Measurements from ENCODE around the gene ANKS3. TPM values are rescaled to one million over a fixed set of nuclear protein-coding genes. Genes with fewer than 3 reads are reported as not detected.

ANKS3 gene
- total and polyA plus RNA-seq, 2 donors (not counting 3 experiments of a cell fraction or from before 2014, with no cell fraction given): 13.9 to 24.0 TPM

DNA sequence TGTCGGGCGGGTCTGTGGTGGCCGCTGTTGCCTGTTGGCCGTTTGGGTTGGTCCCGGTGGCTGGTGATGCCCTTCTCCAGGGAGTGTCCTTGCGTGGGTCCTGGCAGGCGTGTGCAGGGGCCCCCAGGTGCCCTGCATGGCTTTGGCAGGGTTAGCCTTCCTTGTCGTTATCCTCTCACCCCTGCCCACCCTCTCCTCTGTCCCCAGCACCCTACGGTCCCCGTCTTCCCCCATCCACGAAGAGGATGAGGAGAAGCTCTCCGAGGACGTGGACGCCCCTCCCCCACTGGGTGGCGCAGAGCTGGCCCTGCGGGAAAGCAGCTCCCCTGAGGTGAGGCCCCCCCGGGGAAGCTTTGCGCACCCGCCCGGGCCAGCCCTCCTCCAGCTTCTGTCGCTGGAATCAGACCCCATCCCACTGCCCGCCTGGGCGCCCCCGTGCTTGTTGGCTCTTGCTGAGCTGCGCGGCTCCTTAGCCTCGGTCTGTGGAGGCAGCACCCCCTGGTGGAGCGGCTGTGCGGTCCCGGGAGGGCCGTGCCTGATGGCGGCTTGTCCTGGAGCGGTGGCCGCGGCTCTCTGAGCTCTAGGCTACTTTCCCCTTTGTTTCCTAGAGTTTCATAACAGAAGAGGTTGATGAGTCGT lies 51.3 kb downstream of the ANKS3 start:
- H3K4me2 ChIP-seq (ENCODE audit: insufficient read depth, low read length): no peak overlapping the region
- H3K9me1 ChIP-seq (replicated peaks; ENCODE audit: control insufficient read depth, extremely low read depth, insufficient read depth, low read length): no peaks in the 10 kb centered on the region
- FAIRE-seq: no peak
- no peak overlapping the region for H2AFZ ChIP-seq (ENCODE audit: low read depth, low read length)
- ChIA-PET POLR2A (no interaction called here), CTCF (interaction anchor here (0.5 to 1.7 kb wide), 3 partner anchors 9 to 382 kb away, joined by 3 to 7 read pairs (median 4); no protein-coding TSS in a partner anchor)
- no TSS peak for BruUV-seq (replicated peaks)
- no peak overlapping the region for H3K4me3 ChIP-seq (replicated peaks in 1 of 3; ENCODE audit: insufficient read depth in 1 of 3, low read depth in 1 of 3, low read length in 3 of 3)
- TF ChIP-seq MYC (IDR thresholded peaks at IDR 0.05; ENCODE audit: low read depth, low read length): no peak
- TF ChIP-seq, protein P1, sequence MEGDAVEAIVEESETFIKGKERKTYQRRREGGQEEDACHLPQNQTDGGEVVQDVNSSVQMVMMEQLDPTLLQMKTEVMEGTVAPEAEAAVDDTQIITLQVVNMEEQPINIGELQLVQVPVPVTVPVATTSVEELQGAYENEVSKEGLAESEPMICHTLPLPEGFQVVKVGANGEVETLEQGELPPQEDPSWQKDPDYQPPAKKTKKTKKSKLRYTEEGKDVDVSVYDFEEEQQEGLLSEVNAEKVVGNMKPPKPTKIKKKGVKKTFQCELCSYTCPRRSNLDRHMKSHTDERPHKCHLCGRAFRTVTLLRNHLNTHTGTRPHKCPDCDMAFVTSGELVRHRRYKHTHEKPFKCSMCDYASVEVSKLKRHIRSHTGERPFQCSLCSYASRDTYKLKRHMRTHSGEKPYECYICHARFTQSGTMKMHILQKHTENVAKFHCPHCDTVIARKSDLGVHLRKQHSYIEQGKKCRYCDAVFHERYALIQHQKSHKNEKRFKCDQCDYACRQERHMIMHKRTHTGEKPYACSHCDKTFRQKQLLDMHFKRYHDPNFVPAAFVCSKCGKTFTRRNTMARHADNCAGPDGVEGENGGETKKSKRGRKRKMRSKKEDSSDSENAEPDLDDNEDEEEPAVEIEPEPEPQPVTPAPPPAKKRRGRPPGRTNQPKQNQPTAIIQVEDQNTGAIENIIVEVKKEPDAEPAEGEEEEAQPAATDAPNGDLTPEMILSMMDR (IDR thresholded peaks at IDR 0.05; ENCODE audit: extremely low read depth in 1 of 2, insufficient read depth in 1 of 2, low read depth in 1 of 2, low read length in 2 of 2): peak; percentile 22 to 23
- TF ChIP-seq, protein P2, sequence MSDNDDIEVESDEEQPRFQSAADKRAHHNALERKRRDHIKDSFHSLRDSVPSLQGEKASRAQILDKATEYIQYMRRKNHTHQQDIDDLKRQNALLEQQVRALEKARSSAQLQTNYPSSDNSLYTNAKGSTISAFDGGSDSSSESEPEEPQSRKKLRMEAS (IDR thresholded peaks at IDR 0.05; ENCODE audit: insufficient read depth, insufficient read length): no peak
- no peak for DNase-seq (ENCODE audit: low read depth, low spot score)
- H3K9ac ChIP-seq (replicated peaks; ENCODE audit: extremely low read depth, insufficient read depth, low read length): no peak overlapping the region
- intact Hi-C loops (cut with micrococcal nuclease) (no loop called here), dilution Hi-C loops (cut with MboI; ENCODE audit: extremely low pct_ligation_motif_present, low sequenced_read_pairs) (no loop called here)
- no peaks in the 10 kb centered on the region for H3K9me3 ChIP-seq (replicated peaks; ENCODE audit: control insufficient read depth, insufficient read depth, low read length)
- no peaks in the 10 kb centered on the region for H3K4me1 ChIP-seq (ENCODE audit: control insufficient read depth, extremely low read depth, insufficient read depth, low read length)
- H4K20me1 ChIP-seq (replicated peaks; ENCODE audit: control insufficient read depth, extremely low read depth, insufficient read depth, low read length): no peaks in the 10 kb centered on the region
- H3K79me2 ChIP-seq (ENCODE audit: control insufficient read depth, insufficient read depth, low read length): no peaks in the 10 kb centered on the region
- H3K36me3 ChIP-seq (ENCODE audit: control insufficient read depth in 2 of 2, extremely low read depth in 1 of 2, insufficient read depth in 2 of 2, low read length in 2 of 2): peaks cover 4 to 46% of the 10 kb centered on the region in 2 experiments
- H3K27me3 ChIP-seq (ENCODE audit: control insufficient read depth in 2 of 2, insufficient read depth in 2 of 2, low read length in 2 of 2): no peaks in the 10 kb centered on the region
- no peak overlapping the region for H3K27ac ChIP-seq (ENCODE audit: insufficient read depth, low read depth, low read length)

DNA sequence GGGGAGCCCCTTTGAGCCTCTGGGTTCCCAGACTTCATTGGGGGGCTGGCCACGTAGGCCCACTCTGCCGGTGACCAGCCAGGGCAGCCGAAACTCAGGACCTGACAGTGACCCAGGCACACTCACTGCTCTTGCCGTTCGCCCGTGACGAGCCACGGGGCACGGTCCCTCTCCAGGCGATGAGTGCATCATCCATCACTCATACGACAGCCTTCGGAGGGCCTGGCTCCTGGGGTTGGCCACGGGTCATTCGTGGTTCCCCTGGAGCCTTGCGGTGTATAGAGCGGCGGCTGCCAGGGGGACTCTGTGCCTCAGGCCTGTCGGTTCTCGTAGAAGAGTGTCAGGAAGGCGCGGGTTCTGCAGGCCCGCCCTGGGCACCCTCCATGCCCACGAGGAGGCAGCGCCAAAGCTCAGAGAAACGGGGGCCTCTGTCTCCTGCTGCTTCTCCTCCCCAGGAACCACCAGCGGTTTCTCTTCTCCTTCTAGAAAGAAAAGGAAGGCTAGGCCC lies 51.9 kb downstream of the ANKS3 start:
- dilution Hi-C loops (cut with MboI; ENCODE audit: extremely low pct_ligation_motif_present, low sequenced_read_pairs): no loop called here
- FAIRE-seq (no peak), DNase-seq (ENCODE audit: low read depth, low spot score) (no peak)
- H3K4me3 ChIP-seq (replicated peaks in 1 of 3; ENCODE audit: insufficient read depth in 1 of 3, low read depth in 1 of 3, low read length in 3 of 3): no peak overlapping the region
- H2AFZ ChIP-seq (ENCODE audit: low read depth, low read length): no peak overlapping the region
- H3K9me1 ChIP-seq (replicated peaks; ENCODE audit: control insufficient read depth, extremely low read depth, insufficient read depth, low read length): no peaks in the 10 kb centered on the region
- peaks cover 4 to 46% of the 10 kb centered on the region in 2 experiments for H3K36me3 ChIP-seq (ENCODE audit: control insufficient read depth in 2 of 2, extremely low read depth in 1 of 2, insufficient read depth in 2 of 2, low read length in 2 of 2)
- H3K79me2 ChIP-seq (ENCODE audit: control insufficient read depth, insufficient read depth, low read length): no peaks in the 10 kb centered on the region
- TF ChIP-seq FOS (IDR thresholded peaks at IDR 0.05; ENCODE audit: borderline replicate concordance, insufficient read depth, low read length): no peak
- TF ChIP-seq, protein P1 (IDR thresholded peaks at IDR 0.05; ENCODE audit: extremely low read depth in 1 of 2, insufficient read depth in 1 of 2, low read depth in 1 of 2, low read length in 2 of 2): no peak
- TF ChIP-seq POLR2AphosphoS5 (IDR thresholded peaks at IDR 0.05; ENCODE audit: insufficient read depth, low read depth, low read length): no peak
- TF ChIP-seq, protein P2 (IDR thresholded peaks at IDR 0.05; ENCODE audit: insufficient read depth, insufficient read length): no peak
- no peak for TF ChIP-seq MYC (IDR thresholded peaks at IDR 0.05; ENCODE audit: low read depth, low read length)
- no peak for TF ChIP-seq GATA2 (IDR thresholded peaks at IDR 0.05; ENCODE audit: insufficient read depth, insufficient read length, low read depth, low read length)
- no peak for TF ChIP-seq POLR2A (IDR thresholded peaks at IDR 0.05; ENCODE audit: low read depth, low read length)
- no peak for TF ChIP-seq EZH2 (IDR thresholded peaks at IDR 0.05; ENCODE audit: borderline replicate concordance, low read depth, low read length, severe bottlenecking)
- no peak for TF ChIP-seq JUN (IDR thresholded peaks at IDR 0.05; ENCODE audit: borderline replicate concordance, insufficient read depth, insufficient read length, low read depth)
- no peak overlapping the region for H3K4me2 ChIP-seq (ENCODE audit: insufficient read depth, low read length)
- POLR2A ChIA-PET: no interaction called here
- intact Hi-C loops (cut with micrococcal nuclease): no loop called here
- no peaks in the 10 kb centered on the region for H3K27me3 ChIP-seq (ENCODE audit: control insufficient read depth in 2 of 2, insufficient read depth in 2 of 2, low read length in 2 of 2)
- CTCF ChIA-PET: interaction anchor here (1.7 kb wide), 1 partner anchor 10 kb away, joined by 7 read pairs; no protein-coding TSS in a partner anchor
- no peaks in the 10 kb centered on the region for H3K4me1 ChIP-seq (ENCODE audit: control insufficient read depth, extremely low read depth, insufficient read depth, low read length)
- H3K27ac ChIP-seq (ENCODE audit: insufficient read depth, low read depth, low read length): no peak overlapping the region
- no peaks in the 10 kb centered on the region for H4K20me1 ChIP-seq (replicated peaks; ENCODE audit: control insufficient read depth, extremely low read depth, insufficient read depth, low read length)
- no TSS peak for BruUV-seq (replicated peaks)
- H3K9ac ChIP-seq (replicated peaks; ENCODE audit: extremely low read depth, insufficient read depth, low read length): no peak overlapping the region
- no peaks in the 10 kb centered on the region for H3K9me3 ChIP-seq (replicated peaks; ENCODE audit: control insufficient read depth, insufficient read depth, low read length)
